Measurements from ENCODE around the gene CTCF. TPM values are rescaled to one million over a fixed set of nuclear protein-coding genes. Genes with fewer than 3 reads are reported as not detected.

Gene CTCF
- total RNA-seq, 1 donor from 2014 or later: 61.4 TPM

- Mint-ChIP-seq H3K27ac (no peak overlapping the region), H3K4me1 (no peaks in the 10 kb centered on the region)
- TF ChIP-seq, protein P1, sequence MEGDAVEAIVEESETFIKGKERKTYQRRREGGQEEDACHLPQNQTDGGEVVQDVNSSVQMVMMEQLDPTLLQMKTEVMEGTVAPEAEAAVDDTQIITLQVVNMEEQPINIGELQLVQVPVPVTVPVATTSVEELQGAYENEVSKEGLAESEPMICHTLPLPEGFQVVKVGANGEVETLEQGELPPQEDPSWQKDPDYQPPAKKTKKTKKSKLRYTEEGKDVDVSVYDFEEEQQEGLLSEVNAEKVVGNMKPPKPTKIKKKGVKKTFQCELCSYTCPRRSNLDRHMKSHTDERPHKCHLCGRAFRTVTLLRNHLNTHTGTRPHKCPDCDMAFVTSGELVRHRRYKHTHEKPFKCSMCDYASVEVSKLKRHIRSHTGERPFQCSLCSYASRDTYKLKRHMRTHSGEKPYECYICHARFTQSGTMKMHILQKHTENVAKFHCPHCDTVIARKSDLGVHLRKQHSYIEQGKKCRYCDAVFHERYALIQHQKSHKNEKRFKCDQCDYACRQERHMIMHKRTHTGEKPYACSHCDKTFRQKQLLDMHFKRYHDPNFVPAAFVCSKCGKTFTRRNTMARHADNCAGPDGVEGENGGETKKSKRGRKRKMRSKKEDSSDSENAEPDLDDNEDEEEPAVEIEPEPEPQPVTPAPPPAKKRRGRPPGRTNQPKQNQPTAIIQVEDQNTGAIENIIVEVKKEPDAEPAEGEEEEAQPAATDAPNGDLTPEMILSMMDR (IDR thresholded peaks at IDR 0.05; ENCODE audit: unreplicated experiment): no peak
Measured at GRCh38 chr16:67548265-67549126, 13.8 kb upstream of the CTCF start.

DNA sequence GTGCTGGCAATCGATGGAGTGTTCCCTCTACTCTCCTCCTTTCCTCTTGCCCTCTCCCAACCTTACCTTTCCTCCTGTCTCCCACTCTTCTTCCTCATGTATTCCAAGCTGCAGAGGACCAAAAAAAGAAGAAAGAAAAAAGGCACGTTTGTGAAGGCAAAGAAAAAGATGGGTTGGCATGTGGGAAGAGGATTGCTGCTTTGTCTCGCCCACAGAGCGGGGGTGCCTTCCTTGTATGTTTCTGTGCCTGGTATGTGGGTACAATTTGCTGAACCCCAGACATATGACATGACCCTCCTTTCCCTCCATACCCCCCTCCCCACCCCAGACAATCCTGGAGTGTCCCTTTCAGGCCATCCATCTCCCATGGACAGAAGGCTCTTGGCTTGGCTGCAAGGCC, 13.1 kb upstream of the CTCF start:
- H3K4me3 Mint-ChIP-seq: no peak overlapping the region
- H3K4me1 Mint-ChIP-seq: no peaks in the 10 kb centered on the region
- no peak overlapping the region for H3K27ac Mint-ChIP-seq
- no peaks in the 10 kb centered on the region for H3K27me3 Mint-ChIP-seq (ENCODE audit: low read depth)
- TF ChIP-seq, protein P1 (IDR thresholded peaks at IDR 0.05; ENCODE audit: unreplicated experiment): no peak
- no peak for DNase-seq (ENCODE audit: low spot score in 2 of 2, unreplicated experiment in 2 of 2)
- no peaks in the 10 kb centered on the region for H3K36me3 Mint-ChIP-seq
- H3K9me3 Mint-ChIP-seq: no peaks in the 10 kb centered on the region

More at GRCh38 chr16:67548265-67549126, 13.8 kb upstream of the CTCF start:
- H3K4me3 Mint-ChIP-seq: no peak overlapping the region
- H3K9me3 Mint-ChIP-seq: no peaks in the 10 kb centered on the region
- no peaks in the 10 kb centered on the region for H3K36me3 Mint-ChIP-seq
- H3K27me3 Mint-ChIP-seq (ENCODE audit: low read depth): no peaks in the 10 kb centered on the region
- DNase-seq (ENCODE audit: low spot score in 2 of 2, unreplicated experiment in 2 of 2): no peak

- no peaks in the 10 kb centered on the region for H3K9me3 Mint-ChIP-seq
- no peaks in the 10 kb centered on the region for H3K36me3 Mint-ChIP-seq
- DNase-seq (ENCODE audit: low spot score in 2 of 2, unreplicated experiment in 2 of 2): no peak
- TF ChIP-seq, protein P1 (IDR thresholded peaks at IDR 0.05; ENCODE audit: unreplicated experiment): no peak
- H3K4me1 Mint-ChIP-seq: no peaks in the 10 kb centered on the region
- no peaks in the 10 kb centered on the region for H3K27me3 Mint-ChIP-seq (ENCODE audit: low read depth)
- no peak overlapping the region for H3K4me3 Mint-ChIP-seq
- H3K27ac Mint-ChIP-seq: no peak overlapping the region
Measured at GRCh38 chr16:67549936-67550335, 12.4 kb upstream of the CTCF start.

DNA sequence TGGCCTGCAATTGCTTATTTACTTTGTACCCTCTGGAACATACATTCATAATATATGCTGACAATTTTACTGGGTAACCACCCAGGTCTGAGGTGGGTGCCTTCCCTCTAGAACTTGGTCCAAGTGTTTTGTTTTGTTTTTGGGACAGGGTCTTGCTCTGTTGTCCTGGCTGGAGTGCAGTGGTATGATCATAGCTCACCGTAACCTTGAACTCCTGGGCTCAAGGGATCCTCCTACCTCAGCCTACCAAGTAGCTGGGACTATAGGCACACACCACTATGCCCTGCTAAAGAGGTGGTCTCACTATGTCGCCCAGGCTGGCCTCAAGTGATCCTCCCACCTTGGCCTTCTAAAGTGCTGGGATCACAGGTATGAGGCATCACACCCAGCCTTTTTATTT, 11.2 kb upstream of the CTCF start:
- Mint-ChIP-seq H3K27me3 (ENCODE audit: low read depth) (no peaks in the 10 kb centered on the region), H3K9me3 (no peaks in the 10 kb centered on the region), H3K4me3 (no peak overlapping the region), H3K36me3 (no peaks in the 10 kb centered on the region), H3K4me1 (no peaks in the 10 kb centered on the region), H3K27ac (no peak overlapping the region)
- TF ChIP-seq, protein P1 (IDR thresholded peaks at IDR 0.05; ENCODE audit: unreplicated experiment): no peak
- no peak for DNase-seq (ENCODE audit: low spot score in 2 of 2, unreplicated experiment in 2 of 2)

DNA sequence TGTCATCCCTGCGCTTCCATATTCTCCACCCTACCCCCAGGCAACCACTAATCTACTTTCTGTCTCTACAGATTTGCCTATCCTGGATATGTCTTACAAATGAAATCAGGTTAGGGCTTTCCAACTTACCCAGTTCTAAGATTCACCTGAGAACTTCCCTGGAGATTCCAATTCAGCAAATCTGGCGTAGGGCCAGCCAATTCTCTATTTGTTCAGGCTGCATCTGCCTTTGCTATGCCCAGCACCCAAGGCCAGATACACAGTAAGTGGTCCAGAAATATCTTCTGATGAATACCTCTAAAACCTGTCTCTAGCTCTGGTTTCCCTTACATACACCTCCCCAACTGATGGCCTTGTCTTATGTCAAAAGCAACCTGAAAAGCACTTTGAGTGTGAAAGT, 10.4 kb upstream of the CTCF start:
- no peaks in the 10 kb centered on the region for H3K27me3 Mint-ChIP-seq (ENCODE audit: low read depth)
- H3K27ac Mint-ChIP-seq: no peak overlapping the region
- no peaks in the 10 kb centered on the region for H3K4me1 Mint-ChIP-seq
- TF ChIP-seq, protein P1 (IDR thresholded peaks at IDR 0.05; ENCODE audit: unreplicated experiment): no peak
- no peak for DNase-seq (ENCODE audit: low spot score in 2 of 2, unreplicated experiment in 2 of 2)
- no peaks in the 10 kb centered on the region for H3K36me3 Mint-ChIP-seq
- no peaks in the 10 kb centered on the region for H3K9me3 Mint-ChIP-seq
- H3K4me3 Mint-ChIP-seq: no peak overlapping the region
